ENCODE data around the gene USP22.

GRCh38 chr17:21035406-21035805 lies 7.4 kb downstream of the USP22 start:
- no peak for TF ChIP-seq CTCF (conservative IDR thresholded peaks at IDR 0.05)
- no peak for TF ChIP-seq ZFX (IDR thresholded peaks at IDR 0.05)

All from C4-2B (cell line).